ENCODE data around the gene TRAPPC6A. TPM values are rescaled to one million over a fixed set of nuclear protein-coding genes. Genes with fewer than 3 reads are reported as not detected.
A peak's percentile ranks its signal among the peaks of the same experiment; 100 is the strongest.

Gene TRAPPC6A
- total RNA-seq, 2 donors from 2014 or later: 56.6 to 79.1 TPM

DNA sequence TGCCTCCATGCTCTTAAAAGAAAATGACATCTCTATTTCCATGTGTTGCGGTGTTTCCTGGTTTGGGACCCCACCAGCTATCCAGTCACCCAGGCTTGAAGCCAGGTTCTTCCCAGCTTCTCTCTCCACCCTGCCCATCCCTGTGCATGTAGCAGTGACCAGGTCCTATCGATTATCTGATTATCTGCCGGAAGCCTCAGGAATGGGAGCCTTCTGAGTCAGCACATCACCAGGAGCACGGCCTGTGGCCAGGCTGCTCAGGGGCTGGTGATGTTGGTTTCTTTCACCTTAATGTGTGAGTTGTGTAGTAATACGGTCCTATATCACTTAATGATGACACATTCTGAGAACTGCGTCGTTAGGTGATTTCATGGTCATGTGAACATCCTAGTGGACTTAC is 51.4 kb downstream of the TRAPPC6A start:
- Mint-ChIP-seq H3K27me3 (ENCODE audit: insufficient read depth) (no peaks in the 10 kb centered on the region), H3K4me1 (peaks cover 6% of the 10 kb centered on the region), H3K27ac (no peak overlapping the region), H3K9me3 (no peaks in the 10 kb centered on the region), H3K4me3 (no peak overlapping the region), H3K36me3 (ENCODE audit: low read depth) (no peaks in the 10 kb centered on the region)
- H3K27ac ChIP-seq (ENCODE audit: low read depth, low read length): no peak overlapping the region
- H3K4me3 ChIP-seq (ENCODE audit: low read length): no peak overlapping the region
- H3K9ac ChIP-seq (ENCODE audit: extremely low read depth, low read length, poor library complexity, severe bottlenecking): no peak overlapping the region
- peaks cover under 1% of the 10 kb centered on the region for H3K36me3 ChIP-seq (ENCODE audit: control insufficient read depth, insufficient read depth, low read length)
- TF ChIP-seq, protein P1, sequence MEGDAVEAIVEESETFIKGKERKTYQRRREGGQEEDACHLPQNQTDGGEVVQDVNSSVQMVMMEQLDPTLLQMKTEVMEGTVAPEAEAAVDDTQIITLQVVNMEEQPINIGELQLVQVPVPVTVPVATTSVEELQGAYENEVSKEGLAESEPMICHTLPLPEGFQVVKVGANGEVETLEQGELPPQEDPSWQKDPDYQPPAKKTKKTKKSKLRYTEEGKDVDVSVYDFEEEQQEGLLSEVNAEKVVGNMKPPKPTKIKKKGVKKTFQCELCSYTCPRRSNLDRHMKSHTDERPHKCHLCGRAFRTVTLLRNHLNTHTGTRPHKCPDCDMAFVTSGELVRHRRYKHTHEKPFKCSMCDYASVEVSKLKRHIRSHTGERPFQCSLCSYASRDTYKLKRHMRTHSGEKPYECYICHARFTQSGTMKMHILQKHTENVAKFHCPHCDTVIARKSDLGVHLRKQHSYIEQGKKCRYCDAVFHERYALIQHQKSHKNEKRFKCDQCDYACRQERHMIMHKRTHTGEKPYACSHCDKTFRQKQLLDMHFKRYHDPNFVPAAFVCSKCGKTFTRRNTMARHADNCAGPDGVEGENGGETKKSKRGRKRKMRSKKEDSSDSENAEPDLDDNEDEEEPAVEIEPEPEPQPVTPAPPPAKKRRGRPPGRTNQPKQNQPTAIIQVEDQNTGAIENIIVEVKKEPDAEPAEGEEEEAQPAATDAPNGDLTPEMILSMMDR (conservative IDR thresholded peaks at IDR 0.05): no peak
- 88% methylated on average over 5 to 7 of the region's 7 CpGs for WGBS, 2 experiments (ENCODE audit: insufficient coverage in 1 of 2, insufficient read length in 1 of 2)
- H3K9me3 ChIP-seq (ENCODE audit: control insufficient read depth, low read length): no peaks in the 10 kb centered on the region
- H3K4me1 ChIP-seq (ENCODE audit: control insufficient read depth, insufficient read depth, low read length): no peaks in the 10 kb centered on the region
- H3K27me3 ChIP-seq (ENCODE audit: control insufficient read depth, insufficient read depth, low read length, poor library complexity, severe bottlenecking): no peaks in the 10 kb centered on the region
- DNase-seq: no peak

DNA sequence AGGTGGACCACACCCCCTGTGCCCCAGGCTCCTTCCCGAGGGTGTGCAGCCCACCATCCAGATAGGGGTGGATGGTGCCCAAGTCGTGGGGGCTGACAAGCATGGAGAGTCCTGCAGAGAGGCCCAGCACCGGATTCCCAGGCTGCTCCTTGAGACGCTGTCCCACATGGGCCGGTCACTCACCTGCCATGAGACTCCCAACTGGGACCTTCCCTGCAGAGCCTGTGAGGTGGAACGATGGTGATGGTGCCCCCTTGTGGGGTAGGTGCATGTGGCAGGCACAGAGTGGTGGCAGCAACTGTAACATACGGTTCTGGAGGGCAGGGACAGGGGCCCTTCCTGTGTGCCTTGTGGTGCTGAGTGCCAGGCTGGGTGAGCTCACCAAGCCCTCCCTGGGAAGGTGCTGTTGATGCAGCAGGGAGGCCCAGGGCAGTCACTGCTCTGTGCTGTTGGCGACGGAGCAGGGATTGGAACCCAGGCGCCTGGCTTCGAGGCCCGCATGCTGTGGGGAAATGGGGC is 52.0 kb downstream of the TRAPPC6A start:
- WGBS, 2 experiments (ENCODE audit: insufficient coverage in 1 of 2, insufficient read length in 1 of 2): 71% methylated on average over 8 to 12 of the region's 12 CpGs
- Histone ChIP-seq H3K4me3 (ENCODE audit: low read length) (no peak overlapping the region), H3K36me3 (ENCODE audit: control insufficient read depth, insufficient read depth, low read length) (no peaks in the 10 kb centered on the region), H3K9me3 (ENCODE audit: control insufficient read depth, low read length) (no peaks in the 10 kb centered on the region), H3K27ac (ENCODE audit: low read depth, low read length) (no peak overlapping the region), H3K27me3 (ENCODE audit: control insufficient read depth, insufficient read depth, low read length, poor library complexity, severe bottlenecking) (no peaks in the 10 kb centered on the region), H3K9ac (ENCODE audit: extremely low read depth, low read length, poor library complexity, severe bottlenecking) (no peak overlapping the region), H3K4me1 (ENCODE audit: control insufficient read depth, insufficient read depth, low read length) (no peaks in the 10 kb centered on the region)
- no peaks in the 10 kb centered on the region for H3K9me3 Mint-ChIP-seq
- H3K4me3 Mint-ChIP-seq: no peak overlapping the region
- TF ChIP-seq, protein P1 (conservative IDR thresholded peaks at IDR 0.05): peak; percentile 93
- no peaks in the 10 kb centered on the region for H3K27me3 Mint-ChIP-seq (ENCODE audit: insufficient read depth)
- no peaks in the 10 kb centered on the region for H3K36me3 Mint-ChIP-seq (ENCODE audit: low read depth)
- H3K27ac Mint-ChIP-seq: no peak overlapping the region
- peak; percentile 97 for DNase-seq
- peaks cover 6% of the 10 kb centered on the region for H3K4me1 Mint-ChIP-seq

DNA sequence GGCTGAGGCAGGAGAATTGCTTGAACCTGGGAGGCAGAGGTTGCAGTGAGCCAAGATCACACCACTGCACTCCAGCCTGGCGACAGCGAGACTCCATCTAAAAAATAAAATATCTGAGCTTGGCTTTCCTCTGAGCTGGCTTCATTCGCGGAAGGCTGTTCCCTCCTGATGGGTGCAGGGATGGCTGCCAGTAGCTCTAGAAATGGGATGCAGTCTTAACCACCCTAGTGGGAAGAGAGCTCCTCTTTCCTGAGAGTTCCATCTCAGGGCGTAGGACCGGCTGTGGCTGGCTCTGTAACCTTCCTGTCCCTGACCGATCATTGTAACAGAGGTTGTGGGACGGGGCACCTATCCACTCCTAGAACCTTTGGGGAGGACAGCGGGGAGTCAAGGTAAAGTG is 52.7 kb downstream of the TRAPPC6A start:
- TF ChIP-seq, protein P1 (conservative IDR thresholded peaks at IDR 0.05): no peak
- Histone ChIP-seq H3K9me3 (ENCODE audit: control insufficient read depth, low read length) (no peaks in the 10 kb centered on the region), H3K27ac (ENCODE audit: low read depth, low read length) (no peak overlapping the region), H3K4me1 (ENCODE audit: control insufficient read depth, insufficient read depth, low read length) (no peaks in the 10 kb centered on the region), H3K9ac (ENCODE audit: extremely low read depth, low read length, poor library complexity, severe bottlenecking) (no peak overlapping the region), H3K27me3 (ENCODE audit: control insufficient read depth, insufficient read depth, low read length, poor library complexity, severe bottlenecking) (no peaks in the 10 kb centered on the region), H3K36me3 (ENCODE audit: control insufficient read depth, insufficient read depth, low read length) (no peaks in the 10 kb centered on the region), H3K4me3 (ENCODE audit: low read length) (no peak overlapping the region)
- Mint-ChIP-seq H3K4me3 (no peak overlapping the region), H3K27ac (no peak overlapping the region), H3K9me3 (no peaks in the 10 kb centered on the region), H3K4me1 (peaks cover 2% of the 10 kb centered on the region), H3K36me3 (ENCODE audit: low read depth) (peaks cover 2% of the 10 kb centered on the region), H3K27me3 (ENCODE audit: insufficient read depth) (no peaks in the 10 kb centered on the region)
- 90 to 93% methylated on average over 5 to 9 of the region's 9 CpGs for WGBS, 2 experiments (ENCODE audit: insufficient coverage in 1 of 2, insufficient read length in 1 of 2)
- no peak for DNase-seq
